HL-60/S4 treated with retinoic acid at 250 ng/mL for 4 days and 3 days (cell line): ENCODE results near the gene TARBP1.

ENCODE experiments used
- in situ Hi-C: fragments of 300-500 bp; cut with MboI; formaldehyde crosslinking; loops from 2 replicates; pipeline ENCODE4 v1.7.0; 2022; ENCODE audit warnings: low sequenced_read_pairs

The TARBP1 gene

GRCh38 chr1:234488054-234489006, 9.4 kb upstream of the TARBP1 start:
- in situ Hi-C loops, result loop anchor here (25.0 kb wide), 2 partner anchors 349 to 924 kb away; no protein-coding TSS in a partner anchor

DNA sequence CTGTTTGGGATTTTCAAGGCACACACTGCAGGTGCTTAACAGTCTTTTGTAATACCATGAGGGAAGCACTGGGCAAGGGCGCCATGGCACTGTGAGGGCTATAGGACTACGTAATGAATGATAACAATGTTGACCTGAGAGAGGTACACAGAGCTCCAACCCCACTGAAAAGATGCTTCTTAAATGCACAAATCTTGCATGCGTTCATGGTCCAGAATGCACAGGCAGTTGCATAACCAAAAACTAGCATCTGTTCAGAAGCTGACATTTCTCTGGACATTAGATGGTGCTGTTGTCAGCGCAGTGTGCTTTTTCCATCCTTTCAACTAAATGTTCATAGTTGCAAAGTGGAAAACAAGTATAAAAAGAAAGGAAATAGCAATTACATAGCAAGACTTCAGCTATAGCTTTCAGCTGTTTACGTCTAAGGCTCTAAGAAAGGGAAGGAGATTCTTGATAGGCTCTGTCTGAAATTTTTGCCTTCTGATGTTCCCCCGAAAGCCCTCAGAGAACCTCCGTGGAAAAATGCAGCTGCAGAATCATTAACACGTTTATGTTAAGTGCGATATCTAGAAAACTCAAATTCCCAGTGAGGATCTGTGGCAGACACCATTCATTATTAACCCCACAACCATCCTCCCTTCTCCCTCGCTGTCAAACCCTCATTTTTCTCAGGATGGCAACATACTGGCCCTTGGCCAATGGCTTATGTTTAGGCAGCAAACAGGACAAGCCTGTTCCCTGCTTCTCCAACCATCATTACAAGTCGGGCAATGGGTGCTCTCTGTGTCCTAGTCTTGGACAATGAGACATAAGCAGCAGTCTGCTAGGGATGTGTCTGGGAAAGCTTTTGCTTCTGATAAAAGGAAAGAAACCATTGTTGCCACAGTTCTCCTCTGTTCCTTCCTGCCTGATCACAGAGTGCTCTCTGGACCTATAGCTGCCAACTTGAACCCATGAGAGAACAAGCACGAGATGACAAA, 8.2 kb upstream of the TARBP1 start:
- in situ Hi-C loops, result loop anchor here (25.0 kb wide), 2 partner anchors 350 to 925 kb away; no protein-coding TSS in a partner anchor

GRCh38 chr1:234484991-234485739, 6.2 kb upstream of the TARBP1 start:
- in situ Hi-C loops, result loop anchor here (25.0 kb wide), 2 partner anchors 352 to 927 kb away; no protein-coding TSS in a partner anchor

GRCh38 chr1:234484218-234484617, 5.2 kb upstream of the TARBP1 start:
- in situ Hi-C loops, result loop anchor here (25.0 kb wide), 2 partner anchors 353 to 928 kb away; no protein-coding TSS in a partner anchor

DNA sequence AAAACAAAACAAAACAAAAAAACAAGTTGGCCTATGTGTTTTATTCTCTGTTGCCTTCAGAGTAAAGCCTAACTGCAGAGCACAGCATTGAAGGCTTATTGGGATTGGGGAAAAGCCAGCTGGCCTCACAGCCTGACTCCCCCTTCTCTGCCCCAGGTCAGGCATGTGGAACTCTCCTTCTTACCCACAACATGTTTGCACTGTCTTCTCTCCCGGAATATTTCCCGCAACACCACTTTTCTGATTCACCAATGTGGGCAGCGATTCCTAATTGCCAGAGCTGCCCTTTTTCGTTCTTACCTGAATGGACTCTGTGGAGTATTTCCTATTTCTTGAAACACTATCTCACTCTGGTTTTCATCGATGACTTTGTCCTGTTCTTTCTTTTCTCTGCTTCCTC, 2.8 kb upstream of the TARBP1 start:
- in situ Hi-C loops, result loop anchor here (25.0 kb wide), 2 partner anchors 356 to 931 kb away; no protein-coding TSS in a partner anchor

DNA sequence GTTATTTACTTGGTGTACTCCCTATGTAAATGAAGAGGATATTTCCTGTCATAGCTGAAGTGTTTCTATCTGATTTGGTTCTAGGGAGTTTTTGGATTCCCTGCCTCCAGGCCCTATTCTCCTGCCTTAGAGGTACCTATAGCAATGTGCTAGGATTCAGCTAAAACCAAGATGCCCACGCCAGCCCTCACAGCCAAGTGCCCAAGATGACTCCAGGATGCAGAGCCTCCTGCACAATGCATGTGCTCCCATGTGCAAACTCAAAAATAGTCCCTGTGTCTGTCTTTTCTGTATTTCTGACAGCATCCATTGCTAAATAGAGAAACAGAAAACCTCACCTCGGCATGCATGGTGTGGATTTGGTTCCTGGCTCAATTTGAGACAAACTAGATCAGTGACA, 887 bp upstream of the TARBP1 start:
- in situ Hi-C loops, result loop anchor here (25.0 kb wide), 2 partner anchors 357 to 932 kb away; no protein-coding TSS in a partner anchor

- in situ Hi-C loops, result loop anchor here (25.0 kb wide), 2 partner anchors 358 to 933 kb away; no protein-coding TSS in a partner anchor
Measured at GRCh38 chr1:234479310-234479559, 256 bp upstream of the TARBP1 start.

- in situ Hi-C loops, result loop anchor here (25.0 kb wide), 2 partner anchors 359 to 934 kb away; no protein-coding TSS in a partner anchor
Measured at GRCh38 chr1:234478152-234478480, 863 bp downstream of the TARBP1 start.

- in situ Hi-C loops, result loop anchor here (25.0 kb wide), 2 partner anchors 360 to 935 kb away; no protein-coding TSS in a partner anchor
Measured at GRCh38 chr1:234477386-234478151, 1.4 kb downstream of the TARBP1 start.

DNA sequence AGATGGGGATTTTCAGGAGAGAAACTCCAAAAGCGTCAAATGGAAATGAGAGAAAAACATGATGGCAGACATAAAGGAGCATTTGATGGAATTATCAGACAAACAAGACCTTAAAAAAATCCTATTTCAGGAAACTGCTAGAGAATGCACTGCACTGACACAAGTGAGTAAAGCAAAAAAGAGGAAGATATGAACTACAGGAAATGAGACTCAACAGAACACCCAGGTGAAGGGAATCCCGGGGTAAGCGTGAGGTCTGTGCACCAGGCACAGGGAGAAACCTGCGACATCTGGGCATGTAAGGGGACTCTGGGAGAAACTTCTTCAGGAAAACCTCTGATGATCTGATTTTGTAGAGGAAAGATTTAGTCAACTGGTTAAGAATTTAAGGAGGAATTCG, 2.8 kb downstream of the TARBP1 start:
- in situ Hi-C loops, result loop anchor here (25.0 kb wide), 2 partner anchors 361 to 936 kb away; no protein-coding TSS in a partner anchor

GRCh38 chr1:234475167-234475793, 3.7 kb downstream of the TARBP1 start:
- in situ Hi-C loops, result loop anchor here (25.0 kb wide), 2 partner anchors 362 to 937 kb away; no protein-coding TSS in a partner anchor

DNA sequence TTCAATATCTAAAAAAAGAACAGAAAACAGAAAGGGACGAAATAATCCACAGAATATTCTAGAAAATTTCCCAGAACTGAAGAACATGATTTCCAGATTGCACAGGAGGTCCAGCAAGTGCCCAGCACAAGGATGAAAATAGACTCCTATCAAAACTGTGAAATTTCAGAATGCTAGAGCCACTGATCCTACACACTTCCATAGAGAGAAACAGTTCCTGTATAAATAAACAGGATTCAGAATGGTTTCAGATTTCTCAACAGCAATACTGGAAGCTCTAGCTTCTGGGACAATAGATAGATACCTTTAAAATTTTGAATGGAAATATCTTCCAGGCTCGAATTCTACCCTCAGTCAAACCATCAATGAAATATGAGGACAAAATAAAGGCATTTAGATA, 4.6 kb downstream of the TARBP1 start:
- in situ Hi-C loops, result no loop called here

DNA sequence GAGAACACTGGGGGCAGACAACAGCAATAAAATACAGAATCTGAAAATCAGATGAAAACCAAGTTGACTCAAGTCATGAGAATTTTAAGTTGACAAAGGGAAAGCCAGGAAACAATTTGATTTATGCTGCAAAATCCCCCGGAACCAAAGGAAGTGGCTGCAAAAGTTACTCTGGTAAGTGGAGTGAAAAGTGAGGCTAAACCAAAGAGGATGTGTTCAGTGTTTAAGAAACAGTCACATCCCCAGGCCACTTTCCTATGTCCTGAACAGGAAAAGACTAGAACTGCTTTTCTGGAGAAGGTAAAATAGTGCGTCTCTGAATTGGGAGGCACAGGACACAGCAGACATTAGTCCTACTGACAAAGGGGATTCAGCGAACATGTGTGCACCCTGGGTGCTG, 5.9 kb downstream of the TARBP1 start:
- in situ Hi-C loops, result no loop called here

DNA sequence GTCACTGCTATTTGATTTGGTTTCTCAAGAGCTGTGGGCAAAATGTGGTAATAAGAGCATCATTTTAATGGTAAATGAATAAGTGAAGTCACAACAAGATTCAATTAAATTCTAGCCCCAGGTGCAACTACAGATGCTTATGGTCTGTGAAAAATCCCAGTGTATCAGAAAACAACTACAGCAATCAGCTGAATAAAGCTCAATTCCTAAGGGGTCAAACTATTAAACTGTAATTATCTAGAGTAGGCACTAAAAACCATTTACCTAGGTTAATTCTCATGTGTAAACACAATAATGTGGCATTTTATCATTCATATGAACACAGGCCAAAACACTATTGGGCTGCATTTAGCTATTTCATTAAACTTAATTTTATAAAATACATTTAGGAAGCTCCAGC, 9.6 kb downstream of the TARBP1 start:
- in situ Hi-C loops, result no loop called here

- in situ Hi-C loops, result no loop called here
Measured at GRCh38 chr1:234468580-234468979, 10.4 kb downstream of the TARBP1 start.

GRCh38 chr1:234467821-234468220, 11.2 kb downstream of the TARBP1 start:
- in situ Hi-C loops, result no loop called here

DNA sequence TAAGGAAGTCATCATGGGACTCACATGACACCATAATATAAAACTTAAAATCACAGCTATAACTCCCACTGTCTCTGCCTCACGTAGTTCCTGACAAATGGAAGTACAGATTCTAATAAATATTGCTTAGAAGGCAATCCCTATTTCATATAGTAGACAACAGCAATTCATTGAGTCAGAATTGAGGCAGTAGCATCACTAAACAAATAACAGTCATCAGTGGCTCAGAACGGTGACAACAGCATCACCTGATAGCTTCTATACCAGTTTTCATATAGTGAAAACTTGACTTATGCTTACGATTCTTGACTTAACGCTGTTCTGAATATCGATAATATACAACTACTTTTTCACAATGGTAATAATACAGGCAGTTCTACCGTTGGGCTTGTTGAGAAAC, 12.0 kb downstream of the TARBP1 start:
- in situ Hi-C loops, result no loop called here

DNA sequence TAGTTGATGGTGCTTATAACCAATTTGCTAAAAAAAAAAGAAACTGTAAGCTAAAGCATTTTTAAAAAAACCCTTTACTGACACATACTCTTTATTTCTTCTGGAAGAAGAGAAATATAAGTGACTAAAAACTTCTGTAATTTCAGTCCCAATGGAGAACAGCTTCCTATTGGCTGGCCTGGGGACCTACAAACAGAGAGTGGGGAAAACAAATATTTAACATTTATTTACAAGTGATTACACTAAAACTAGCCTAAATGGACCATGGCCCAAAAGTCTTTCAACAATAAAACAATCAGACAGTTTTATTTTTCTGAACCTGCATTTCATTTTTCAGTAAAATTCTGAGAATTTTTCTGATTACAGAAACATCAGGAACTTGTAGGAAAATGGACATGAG, 15.2 kb downstream of the TARBP1 start:
- in situ Hi-C loops, result no loop called here

DNA sequence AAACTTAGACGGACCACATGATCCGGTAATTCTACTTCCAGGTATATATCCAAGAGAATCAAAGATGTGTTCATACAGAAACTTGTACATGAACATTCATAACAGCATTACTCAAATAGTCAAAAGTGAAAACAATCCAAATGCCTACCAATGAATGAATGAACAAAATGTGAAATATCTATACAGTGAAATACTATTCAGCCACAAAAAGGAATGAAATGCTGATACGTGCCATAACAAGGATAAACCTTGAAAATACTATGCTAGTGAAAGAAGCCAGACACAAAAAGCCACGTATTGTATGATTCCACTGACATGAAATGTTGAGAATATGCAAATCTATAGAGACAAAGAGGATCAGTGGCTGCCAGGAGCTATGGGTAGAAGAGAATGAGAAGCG, 18.3 kb downstream of the TARBP1 start:
- in situ Hi-C loops, result no loop called here
